ENCODE measurements around the gene SNX19. TPM values are rescaled to one million over a fixed set of nuclear protein-coding genes. Genes with fewer than 3 reads are reported as not detected.

Gene SNX19
- total RNA-seq, 4 donors from 2014 or later = 119 to 164 (median 145) TPM

DNA sequence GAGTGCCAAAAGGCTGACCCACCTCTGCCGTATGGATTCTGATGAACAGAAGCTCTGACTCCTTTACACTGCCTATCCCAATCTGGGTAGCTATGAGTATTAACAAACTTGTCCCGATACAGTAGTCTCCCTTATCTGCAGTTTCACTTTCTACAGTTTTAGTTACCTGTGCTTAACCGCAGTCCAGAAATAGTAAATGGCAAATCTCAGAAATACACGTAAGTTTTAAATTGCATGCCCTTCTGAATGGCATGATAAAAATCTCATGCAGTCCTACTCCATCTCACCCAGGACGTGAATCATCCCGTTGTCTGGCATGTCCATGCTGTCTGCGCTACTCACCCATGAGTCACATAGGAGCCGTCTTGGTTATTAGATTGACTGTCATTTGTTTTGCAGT is 68.8 kb downstream of the SNX19 start:
- no peak for DNase-seq
- no peak for TF ChIP-seq CTCF (IDR thresholded peaks at IDR 0.05)
- TF ChIP-seq POLR2A (IDR thresholded peaks at IDR 0.05) = no peak
- Histone ChIP-seq H3K27me3 (no peaks in the 10 kb centered on the region), H3K27ac (no peak overlapping the region), H3K36me3 (no peaks in the 10 kb centered on the region), H3K9me3 (no peaks in the 10 kb centered on the region), H3K4me3 (no peak overlapping the region), H3K4me1 (no peaks in the 10 kb centered on the region)

- Histone ChIP-seq H3K4me3 (no peak overlapping the region), H3K27me3 (no peaks in the 10 kb centered on the region)
These were observed 69.7 kb downstream of the SNX19 start for GRCh38 chr11:130846606-130847005.

DNA sequence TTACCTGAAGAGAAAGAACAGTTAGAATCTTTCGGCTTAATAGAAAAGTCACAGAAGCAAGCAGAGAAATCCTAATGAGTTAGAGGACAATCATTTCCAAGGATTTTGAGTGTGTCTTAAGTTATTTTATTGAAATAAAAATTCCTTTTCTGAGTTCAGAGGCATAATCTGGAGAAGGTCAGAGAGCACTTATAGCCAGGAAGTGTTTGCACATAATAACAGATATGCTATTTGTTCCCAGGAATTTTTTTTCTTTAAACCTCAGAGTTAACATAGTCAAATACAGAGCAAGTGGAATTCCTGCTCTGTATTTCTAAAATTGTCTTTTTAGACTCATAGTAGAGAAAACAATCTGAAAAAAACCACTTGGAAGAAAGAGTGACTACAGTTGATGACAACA is 74.3 kb downstream of the SNX19 start:
- DNase-seq = no peak
- Histone ChIP-seq H3K4me1 (peaks cover 0 to 6% (median 0%) of the 10 kb centered on the region in 4 donors), H3K27me3 (no peaks in the 10 kb centered on the region), H3K36me3 (no peaks in the 10 kb centered on the region), H3K4me3 (no peak overlapping the region), H3K9me3 (no peaks in the 10 kb centered on the region), H3K27ac (no peak overlapping the region)
- TF ChIP-seq CTCF (IDR thresholded peaks at IDR 0.05) = no peak
- TF ChIP-seq POLR2A (IDR thresholded peaks at IDR 0.05) = no peak

More at GRCh38 chr11:130846606-130847005, 69.7 kb downstream of the SNX19 start:
- no peak for TF ChIP-seq POLR2A (IDR thresholded peaks at IDR 0.05)
- TF ChIP-seq CTCF (IDR thresholded peaks at IDR 0.05) = no peak
- Histone ChIP-seq H3K9me3 (no peaks in the 10 kb centered on the region), H3K36me3 (no peaks in the 10 kb centered on the region), H3K4me1 (no peaks in the 10 kb centered on the region), H3K27ac (no peak overlapping the region)
- no peak for DNase-seq

DNA sequence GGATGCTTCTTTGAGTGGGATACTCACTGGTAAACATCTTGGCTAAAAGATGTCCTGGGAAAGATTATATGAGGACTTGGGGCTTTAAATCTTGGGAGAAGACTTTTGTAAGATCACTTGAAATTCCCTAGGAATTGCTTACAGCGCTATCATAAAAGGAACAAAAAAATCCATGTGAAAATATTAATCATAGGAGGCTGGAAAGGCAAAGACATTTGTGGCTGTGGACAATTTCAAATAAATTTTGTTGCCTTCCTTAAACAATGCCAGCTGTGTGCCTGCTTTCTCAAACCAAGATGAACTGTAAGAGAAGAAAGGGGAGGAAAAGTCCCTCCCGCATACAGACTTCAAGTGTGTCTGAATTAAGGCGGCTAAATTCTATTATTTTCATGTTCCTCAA is 75.6 kb downstream of the SNX19 start:
- Histone ChIP-seq H3K27me3 (no peaks in the 10 kb centered on the region), H3K4me3 (no peak overlapping the region), H3K36me3 (no peaks in the 10 kb centered on the region), H3K27ac (peak overlapping the region in 1 of 4 donors; percentile 28), H3K9me3 (no peaks in the 10 kb centered on the region), H3K4me1 (peaks cover 0 to 6% (median 0%) of the 10 kb centered on the region in 4 donors)
- TF ChIP-seq CTCF (IDR thresholded peaks at IDR 0.05) (no peak), POLR2A (IDR thresholded peaks at IDR 0.05) (no peak)
- no peak for DNase-seq

DNA sequence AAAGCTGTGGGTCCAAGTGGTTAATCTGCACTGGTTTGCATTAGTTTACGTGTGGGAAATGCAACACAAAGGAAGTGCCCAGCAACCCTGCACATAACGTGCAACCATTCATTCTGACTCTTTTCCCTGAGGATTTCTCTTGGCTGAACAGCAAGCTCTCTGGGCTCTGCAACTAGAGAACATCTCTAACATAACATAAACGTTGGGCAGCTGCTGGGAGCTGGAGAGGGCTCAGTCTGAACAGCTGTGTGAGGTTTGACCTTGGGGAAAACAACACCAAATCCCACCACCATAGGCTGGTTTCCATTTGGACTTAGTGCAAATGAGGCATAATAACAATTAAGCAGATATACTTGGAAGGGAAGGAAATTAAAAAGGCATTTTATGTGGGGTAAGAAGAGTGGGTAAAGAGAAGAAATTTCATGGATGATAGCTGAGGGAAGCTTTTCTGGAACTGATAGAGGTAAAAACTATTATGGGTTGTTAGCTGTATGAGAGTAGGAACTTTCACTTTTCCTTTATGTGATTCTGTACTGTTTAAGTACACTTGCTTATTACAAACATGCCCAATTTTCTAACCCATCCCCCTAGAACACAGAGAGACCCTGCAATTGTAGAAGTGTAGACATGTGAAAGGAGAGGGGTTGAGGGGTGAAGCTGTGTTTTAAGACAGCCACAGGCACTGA is 76.2 kb downstream of the SNX19 start:
- peak overlapping the region in 1 of 4 donors; percentile 28 for H3K27ac ChIP-seq
- H3K9me3 ChIP-seq = no peaks in the 10 kb centered on the region
- peaks cover 0 to 6% (median 0%) of the 10 kb centered on the region in 4 donors for H3K4me1 ChIP-seq
- DNase-seq = no peak
- H3K4me3 ChIP-seq = no peak overlapping the region
- TF ChIP-seq POLR2A (IDR thresholded peaks at IDR 0.05) (no peak), CTCF (IDR thresholded peaks at IDR 0.05) (no peak)
- H3K36me3 ChIP-seq = no peaks in the 10 kb centered on the region
- H3K27me3 ChIP-seq = no peaks in the 10 kb centered on the region

Measured in Peyer's patch (tissue), 4 donors.